Measurements from ENCODE around the gene NPHP4. TPM values are rescaled to one million over a fixed set of nuclear protein-coding genes. Genes with fewer than 3 reads are reported as not detected.

NPHP4 gene
- total and polyA plus RNA-seq, 9 of the 15 experiments (the other 6 are each of a cell fraction or from before 2014, with no cell fraction given), result 0.52 to 26.2 (median 6.7) TPM

DNA sequence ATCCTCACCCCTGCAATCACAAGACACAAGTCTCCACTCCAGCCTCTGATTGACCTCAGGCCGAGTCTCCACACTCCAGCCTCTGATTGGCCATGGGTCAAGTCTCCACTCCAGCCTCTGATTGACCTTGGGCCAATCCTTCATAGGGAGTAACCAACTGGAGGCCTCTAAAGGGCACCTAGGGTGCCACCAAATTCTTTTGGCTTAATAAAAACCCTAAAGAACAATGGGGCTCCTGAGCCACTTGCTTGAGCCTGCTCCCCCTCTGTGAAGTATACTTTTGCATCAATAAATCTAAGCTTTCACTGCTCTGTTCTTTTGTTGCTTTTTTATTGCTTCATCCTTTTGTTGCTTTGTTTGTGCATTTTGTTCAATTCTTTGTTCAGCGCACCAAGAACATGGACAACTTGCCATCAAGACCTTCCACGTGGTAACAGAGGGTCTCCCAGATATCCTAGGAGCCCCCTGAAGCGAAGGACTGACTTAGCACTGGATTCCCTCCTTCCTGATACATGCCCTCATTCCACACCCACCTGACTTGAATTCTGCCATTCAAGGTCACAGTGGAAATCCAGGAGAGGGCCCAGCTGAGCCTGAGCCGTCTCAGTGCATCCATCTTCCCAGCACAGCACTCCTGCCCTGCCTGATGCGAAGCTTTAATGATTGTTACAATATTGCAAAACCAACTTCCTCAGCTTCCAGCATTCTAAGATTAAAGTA lies 152.9 kb downstream of the NPHP4 start:
- no peak overlapping the region for H3K4me2 ChIP-seq (ENCODE audit: insufficient read depth, low read length)

More for the DNA sequence above, 152.9 kb downstream of the NPHP4 start:
- peaks cover 49 to 94% of the 10 kb centered on the region in 2 experiments for H3K27me3 ChIP-seq (ENCODE audit: control insufficient read depth in 2 of 2, insufficient read depth in 2 of 2, low read length in 2 of 2)
- no peak overlapping the region for H3K9ac ChIP-seq (ENCODE audit: insufficient read depth in 1 of 2, low read depth in 2 of 2, low read length in 2 of 2)
- ChIA-PET POLR2A (interaction anchor here (0.7 to 1.1 kb wide), 2 partner anchors 14 to 16 kb away, joined by 3 to 4 read pairs; no protein-coding TSS in a partner anchor), CTCF (ENCODE audit: low intra/inter-chr PET ratio) (no interaction called here)
- no peak for DNase-seq (ENCODE audit: extremely low read depth in 1 of 4, low spot score in 3 of 4)
- ATAC-seq, result no peak
- H3K4me3 ChIP-seq, result no peak overlapping the region
- H3K36me3 ChIP-seq (ENCODE audit: control insufficient read depth, insufficient read depth, low read length), result no peaks in the 10 kb centered on the region
- H2AFZ ChIP-seq (ENCODE audit: low read depth, low read length), result no peak overlapping the region
- in situ Hi-C loops (cut with MboI), result no loop called here
- no peaks in the 10 kb centered on the region for H3K9me3 ChIP-seq (replicated peaks; ENCODE audit: control insufficient read depth, insufficient read depth, low read depth, low read length)
- TF ChIP-seq, protein P1, sequence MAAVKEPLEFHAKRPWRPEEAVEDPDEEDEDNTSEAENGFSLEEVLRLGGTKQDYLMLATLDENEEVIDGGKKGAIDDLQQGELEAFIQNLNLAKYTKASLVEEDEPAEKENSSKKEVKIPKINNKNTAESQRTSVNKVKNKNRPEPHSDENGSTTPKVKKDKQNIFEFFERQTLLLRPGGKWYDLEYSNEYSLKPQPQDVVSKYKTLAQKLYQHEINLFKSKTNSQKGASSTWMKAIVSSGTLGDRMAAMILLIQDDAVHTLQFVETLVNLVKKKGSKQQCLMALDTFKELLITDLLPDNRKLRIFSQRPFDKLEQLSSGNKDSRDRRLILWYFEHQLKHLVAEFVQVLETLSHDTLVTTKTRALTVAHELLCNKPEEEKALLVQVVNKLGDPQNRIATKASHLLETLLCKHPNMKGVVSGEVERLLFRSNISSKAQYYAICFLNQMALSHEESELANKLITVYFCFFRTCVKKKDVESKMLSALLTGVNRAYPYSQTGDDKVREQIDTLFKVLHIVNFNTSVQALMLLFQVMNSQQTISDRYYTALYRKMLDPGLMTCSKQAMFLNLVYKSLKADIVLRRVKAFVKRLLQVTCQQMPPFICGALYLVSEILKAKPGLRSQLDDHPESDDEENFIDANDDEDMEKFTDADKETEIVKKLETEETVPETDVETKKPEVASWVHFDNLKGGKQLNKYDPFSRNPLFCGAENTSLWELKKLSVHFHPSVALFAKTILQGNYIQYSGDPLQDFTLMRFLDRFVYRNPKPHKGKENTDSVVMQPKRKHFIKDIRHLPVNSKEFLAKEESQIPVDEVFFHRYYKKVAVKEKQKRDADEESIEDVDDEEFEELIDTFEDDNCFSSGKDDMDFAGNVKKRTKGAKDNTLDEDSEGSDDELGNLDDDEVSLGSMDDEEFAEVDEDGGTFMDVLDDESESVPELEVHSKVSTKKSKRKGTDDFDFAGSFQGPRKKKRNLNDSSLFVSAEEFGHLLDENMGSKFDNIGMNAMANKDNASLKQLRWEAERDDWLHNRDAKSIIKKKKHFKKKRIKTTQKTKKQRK (IDR thresholded peaks at IDR 0.05; ENCODE audit: borderline replicate concordance, low read depth, low read length), result no peak
- TF ChIP-seq MCM7 (IDR thresholded peaks at IDR 0.05), result no peak
- TF ChIP-seq, protein P2, sequence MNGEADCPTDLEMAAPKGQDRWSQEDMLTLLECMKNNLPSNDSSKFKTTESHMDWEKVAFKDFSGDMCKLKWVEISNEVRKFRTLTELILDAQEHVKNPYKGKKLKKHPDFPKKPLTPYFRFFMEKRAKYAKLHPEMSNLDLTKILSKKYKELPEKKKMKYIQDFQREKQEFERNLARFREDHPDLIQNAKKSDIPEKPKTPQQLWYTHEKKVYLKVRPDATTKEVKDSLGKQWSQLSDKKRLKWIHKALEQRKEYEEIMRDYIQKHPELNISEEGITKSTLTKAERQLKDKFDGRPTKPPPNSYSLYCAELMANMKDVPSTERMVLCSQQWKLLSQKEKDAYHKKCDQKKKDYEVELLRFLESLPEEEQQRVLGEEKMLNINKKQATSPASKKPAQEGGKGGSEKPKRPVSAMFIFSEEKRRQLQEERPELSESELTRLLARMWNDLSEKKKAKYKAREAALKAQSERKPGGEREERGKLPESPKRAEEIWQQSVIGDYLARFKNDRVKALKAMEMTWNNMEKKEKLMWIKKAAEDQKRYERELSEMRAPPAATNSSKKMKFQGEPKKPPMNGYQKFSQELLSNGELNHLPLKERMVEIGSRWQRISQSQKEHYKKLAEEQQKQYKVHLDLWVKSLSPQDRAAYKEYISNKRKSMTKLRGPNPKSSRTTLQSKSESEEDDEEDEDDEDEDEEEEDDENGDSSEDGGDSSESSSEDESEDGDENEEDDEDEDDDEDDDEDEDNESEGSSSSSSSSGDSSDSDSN (IDR thresholded peaks at IDR 0.05; ENCODE audit: borderline replicate concordance in 1 of 2, low read depth in 2 of 2, low read length in 2 of 2), result no peak
- no peak for TF ChIP-seq CREB1 (IDR thresholded peaks at IDR 0.05)
- TF ChIP-seq CREB1 (CRISPR knock-in tag; IDR thresholded peaks at IDR 0.05), result no peak
- no peak for FAIRE-seq
- no peak overlapping the region for H3K27ac ChIP-seq (ENCODE audit: extremely low read depth, low read depth, low read length)
- H3K4me1 ChIP-seq (replicated peaks in 1 of 2; ENCODE audit: control insufficient read depth in 2 of 2, insufficient read depth in 2 of 2, low read length in 2 of 2), result peaks cover 0 to 6% of the 10 kb centered on the region in 2 experiments; a peak in 1 of 5 replicates
- H3K9me1 ChIP-seq (ENCODE audit: control insufficient read depth, insufficient read depth, low read length), result peaks cover 3% of the 10 kb centered on the region
- 2% methylated on average over 6 of the region's 6 CpGs for WGBS (ENCODE audit: insufficient coverage, low coverage, missing lambda C conversion rate)
- H3K79me2 ChIP-seq (ENCODE audit: control insufficient read depth, insufficient read depth, low read length), result no peaks in the 10 kb centered on the region
- BruUV-seq (replicated peaks), result no TSS peak
- H4K20me1 ChIP-seq (replicated peaks; ENCODE audit: control insufficient read depth, insufficient read depth, low read length), result peaks cover 16% of the 10 kb centered on the region
- intact Hi-C loops (cut with micrococcal nuclease), result loop anchor here (10.0 kb wide), 1 partner anchor 85 kb away; no protein-coding TSS in a partner anchor
